OCI-LY7 (cell line): ENCODE data around the gene RNF220. TPM values are rescaled to one million over a fixed set of nuclear protein-coding genes. Genes with fewer than 3 reads are reported as not detected.

Experiments used
- BruUV-seq: library from RNA; stranded (reverse); fragments of 400-500 nt; replicated peaks from 2 replicates; lab custom pipeline; 2021; lab: Mats Ljungman, UMichigan
- CTCF ChIA-PET: fragments of 300-600 bp; sonication (Branson Sonifier 250); formaldehyde crosslinking; loops from one replicate; lab custom pipeline; 2022; ENCODE audit warnings: antibody characterized with exemption; ENCODE audit not compliant: unreplicated experiment; lab: Charles Lee
- POLR2A ChIA-PET: fragments of 300-600 bp; sonication (Branson Sonifier 250); formaldehyde crosslinking; loops from one replicate; lab custom pipeline; 2022; ENCODE audit warnings: antibody characterized with exemption; lab: Charles Lee
- DNase-seq: peaks from one replicate; pipeline ENCODE4 v3.0.0-alpha.2; 2015; ENCODE audit warnings: low spot score
- H2AFZ ChIP-seq: fragments of 200-600 bp; sonication (generic), shearing (Covaris generic); 2 replicates; pipeline ENCODE4 v1.6.1; 2014; ENCODE audit warnings: mild to moderate bottlenecking, antibody characterized with exemption, low read length, moderate library complexity
- H3K27ac ChIP-seq: fragments of 200-600 bp; sonication (generic); 2 replicates; pipeline ENCODE4 v1.5.1; 2014; ENCODE audit warnings: mixed run types, low read depth, mild to moderate bottlenecking, moderate library complexity, low read length, inconsistent platforms; ENCODE audit not compliant: poor library complexity, severe bottlenecking
- H3K36me3 ChIP-seq: fragments of 200-600 bp; sonication (generic); 2 replicates; pipeline ENCODE4 v1.6.1; 2014; ENCODE audit warnings: mild to moderate bottlenecking, antibody characterized with exemption, low read length, moderate library complexity, mixed read lengths; ENCODE audit not compliant: insufficient read depth
- H3K4me1 ChIP-seq: fragments of 200-600 bp; sonication (generic); 2 replicates; pipeline ENCODE4 v1.5.1; 2014; ENCODE audit warnings: mild to moderate bottlenecking, low read length; ENCODE audit not compliant: insufficient read depth, poor library complexity, severe bottlenecking
- H3K4me2 ChIP-seq: fragments of 200-600 bp; sonication (generic); 2 replicates; pipeline ENCODE4 v1.6.1; 2014; ENCODE audit warnings: mild to moderate bottlenecking, low read length
- H3K4me3 ChIP-seq: fragments of 200-600 bp; sonication (generic); 2 replicates; pipeline ENCODE4 v1.5.1; 2014; ENCODE audit warnings: mild to moderate bottlenecking, low read depth, low read length; ENCODE audit not compliant: poor library complexity, severe bottlenecking
- H3K79me2 ChIP-seq: fragments of 200-600 bp; sonication (generic); 2 replicates; pipeline ENCODE4 v1.6.1; 2016; ENCODE audit warnings: low read depth, mild to moderate bottlenecking, low read length, moderate library complexity, mixed read lengths; ENCODE audit not compliant: insufficient read depth
- H3K9me2 ChIP-seq: fragments of 200-600 bp; sonication (generic); 2 replicates; pipeline ENCODE4 v1.6.1; 2016; ENCODE audit warnings: mild to moderate bottlenecking, low read length, mixed read lengths; ENCODE audit not compliant: insufficient read depth
- H3K9me3 ChIP-seq: fragments of 200-600 bp; sonication (generic); 2 replicates; pipeline ENCODE4 v1.6.1; 2014; ENCODE audit warnings: mild to moderate bottlenecking, mixed run types, low read length, mixed read lengths
- H4K20me1 ChIP-seq: fragments of 200-600 bp; sonication (generic); 2 replicates; pipeline ENCODE4 v1.6.1; 2014; ENCODE audit warnings: mild to moderate bottlenecking, antibody characterized with exemption, low read length, moderate library complexity, mixed read lengths; ENCODE audit not compliant: insufficient read depth
- CTCF ChIP-seq: fragments of 200-600 bp; sonication (generic); conservative IDR thresholded peaks from 2 replicates; pipeline ENCODE4 v1.5.1; 2014; ENCODE audit warnings: mild to moderate bottlenecking, antibody characterized with exemption, low read length, moderate library complexity, mixed read lengths
- EZH2phosphoT487 ChIP-seq: fragments of 200-600 bp; sonication (generic); IDR thresholded peaks from 2 replicates; pipeline ENCODE4 v1.6.1; 2018; ENCODE audit warnings: low read depth, borderline replicate concordance, mild to moderate bottlenecking, mixed run types, antibody characterized with exemption, low read length, moderate library complexity, mixed read lengths
- intact Hi-C: fragments of 100-400 bp; cut with micrococcal nuclease; formaldehyde crosslinking; loops from one replicate; pipeline ENCODE4 v1.10.0; 2022; ENCODE audit not compliant: unreplicated experiment
- total RNA-seq, 2 experiments: library from RNA; depleted of rRNA in 1 of 2; stranded (reverse); fragments of >200 nt in 1 of 2; shearing (Covaris generic) in 1 of 2; gene quantifications; 2 replicates each; pipeline ENCODE4 v1.2.3, GENCODE V29; 2014 to 2022

The RNF220 gene
- total RNA-seq, 2 experiments from 2014 or later = 82.3 to 85.5 TPM

GRCh38 chr1:44588551-44589210 is 183.6 kb downstream of the RNF220 start:
- no peak overlapping the region for H3K4me2 ChIP-seq
- no peaks in the 10 kb centered on the region for H3K9me2 ChIP-seq
- no peak overlapping the region for H2AFZ ChIP-seq
- no peaks in the 10 kb centered on the region for H3K79me2 ChIP-seq
- BruUV-seq = no TSS peak
- intact Hi-C loops = no loop called here
- no peak for DNase-seq
- no peak overlapping the region for H3K4me3 ChIP-seq
- TF ChIP-seq EZH2phosphoT487 (no peak), CTCF (no peak)
- no peak overlapping the region for H3K27ac ChIP-seq
- no peaks in the 10 kb centered on the region for H4K20me1 ChIP-seq
- no peaks in the 10 kb centered on the region for H3K36me3 ChIP-seq
- H3K9me3 ChIP-seq = no peaks in the 10 kb centered on the region
- ChIA-PET CTCF (no interaction called here), POLR2A (interaction anchor here (0.6 kb wide), 1 partner anchor 315 kb away, joined by 3 read pairs; no protein-coding TSS in a partner anchor)
- no peaks in the 10 kb centered on the region for H3K4me1 ChIP-seq

DNA sequence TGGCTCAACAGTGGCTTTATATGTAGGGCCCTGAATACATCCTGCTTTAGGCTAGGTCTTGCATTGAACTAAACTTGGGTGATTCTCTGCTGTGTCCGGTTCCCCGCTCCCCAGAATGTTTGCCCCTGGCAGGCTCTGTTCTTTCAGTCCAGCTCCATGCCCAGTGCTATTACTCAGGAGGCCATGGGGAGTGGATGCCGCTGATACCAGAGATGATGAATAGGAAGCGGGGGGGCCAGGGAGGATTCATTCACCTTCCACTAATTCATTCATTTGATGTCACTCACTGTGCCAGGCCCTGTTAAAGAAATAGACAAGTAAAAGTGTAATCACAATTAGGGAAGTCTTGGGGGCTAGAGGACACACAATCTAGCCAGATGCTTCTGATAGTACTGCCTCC is 185.4 kb downstream of the RNF220 start:
- ChIA-PET CTCF (no interaction called here), POLR2A (no interaction called here)
- Histone ChIP-seq H3K36me3 (no peaks in the 10 kb centered on the region), H3K9me3 (no peaks in the 10 kb centered on the region), H3K79me2 (no peaks in the 10 kb centered on the region), H4K20me1 (no peaks in the 10 kb centered on the region), H3K4me3 (no peak overlapping the region), H3K9me2 (no peaks in the 10 kb centered on the region), H3K4me1 (no peaks in the 10 kb centered on the region), H3K27ac (no peak overlapping the region), H3K4me2 (no peak overlapping the region), H2AFZ (no peak overlapping the region)
- BruUV-seq = no TSS peak
- TF ChIP-seq EZH2phosphoT487 (no peak), CTCF (no peak)
- intact Hi-C loops = no loop called here
- DNase-seq = no peak

- no peak for DNase-seq
- POLR2A ChIA-PET = no interaction called here
- Histone ChIP-seq H3K9me2 (no peaks in the 10 kb centered on the region), H3K4me2 (no peak overlapping the region), H4K20me1 (no peaks in the 10 kb centered on the region), H2AFZ (no peak overlapping the region), H3K9me3 (no peaks in the 10 kb centered on the region), H3K36me3 (no peaks in the 10 kb centered on the region), H3K4me3 (no peak overlapping the region), H3K27ac (no peak overlapping the region), H3K4me1 (no peaks in the 10 kb centered on the region), H3K79me2 (no peaks in the 10 kb centered on the region)
- intact Hi-C loops = no loop called here
- CTCF ChIA-PET = no interaction called here
- TF ChIP-seq CTCF (no peak), EZH2phosphoT487 (no peak)
- BruUV-seq = no TSS peak
Observed at GRCh38 chr1:44591381-44591780, 186.3 kb downstream of the RNF220 start.
